ENCODE measurements around the gene FAM209B. TPM values are rescaled to one million over a fixed set of nuclear protein-coding genes. Genes with fewer than 3 reads are reported as not detected.
"Not testable (repeated sequence)": the region's sequence is repeated elsewhere in the genome, so short reads cannot be mapped to it uniquely, and the experiment has no call there.

The FAM209B gene
- total RNA-seq, 1 donor from 2014 or later: not detected

GRCh38 chr20:56554869-56555268, 21.8 kb downstream of the FAM209B start:
- no peak overlapping the region for H3K27ac ChIP-seq
- no peaks in the 10 kb centered on the region for H3K4me1 ChIP-seq
- H3K9ac ChIP-seq: no peak overlapping the region
- Mint-ChIP-seq H3K4me3 (no peak overlapping the region), H3K27ac (no peak overlapping the region), H3K4me1 (peaks cover 2% of the 10 kb centered on the region), H3K36me3 (no peaks in the 10 kb centered on the region), H3K27me3 (ENCODE audit: insufficient read depth, low read depth) (peaks cover 9% of the 10 kb centered on the region), H3K9me3 (no peaks in the 10 kb centered on the region)
- no peaks in the 10 kb centered on the region for H3K9me3 ChIP-seq (ENCODE audit: low read depth)
- H3K27me3 ChIP-seq: no peaks in the 10 kb centered on the region
- H3K36me3 ChIP-seq: no peaks in the 10 kb centered on the region
- no peaks in the 10 kb centered on the region for H3F3A ChIP-seq (ENCODE audit: low read depth)
- H3K4me3 ChIP-seq: no peak overlapping the region
- no peak overlapping the region for H3K4me2 ChIP-seq
- H2AFZ ChIP-seq (replicated peaks): no peak overlapping the region
- TF ChIP-seq EZH2phosphoT487 (IDR thresholded peaks at IDR 0.05) (no peak), CTCF (IDR thresholded peaks at IDR 0.05) (no peak), EZH2 (IDR thresholded peaks at IDR 0.05) (no peak)
- H4K20me1 ChIP-seq (ENCODE audit: low read depth): no peaks in the 10 kb centered on the region
- no peak for DNase-seq (ENCODE audit: low spot score)
- H3K79me2 ChIP-seq (ENCODE audit: low read depth): no peaks in the 10 kb centered on the region

- H3K9me3 Mint-ChIP-seq: no peaks in the 10 kb centered on the region
- Histone ChIP-seq H3K36me3 (no peaks in the 10 kb centered on the region), H3F3A (ENCODE audit: low read depth) (no peaks in the 10 kb centered on the region), H3K9ac (no peak overlapping the region), H3K4me2 (no peak overlapping the region), H3K27me3 (no peaks in the 10 kb centered on the region), H3K27ac (no peak overlapping the region), H4K20me1 (ENCODE audit: low read depth) (no peaks in the 10 kb centered on the region), H3K4me3 (no peak overlapping the region), H3K79me2 (ENCODE audit: low read depth) (no peaks in the 10 kb centered on the region), H3K4me1 (no peaks in the 10 kb centered on the region), H2AFZ (replicated peaks) (no peak overlapping the region), H3K9me3 (ENCODE audit: low read depth) (no peaks in the 10 kb centered on the region)
- no peak overlapping the region for H3K4me3 Mint-ChIP-seq
- H3K36me3 Mint-ChIP-seq: no peaks in the 10 kb centered on the region
- H3K27me3 Mint-ChIP-seq (ENCODE audit: insufficient read depth, low read depth): peaks cover 4% of the 10 kb centered on the region
- peaks cover 2% of the 10 kb centered on the region for H3K4me1 Mint-ChIP-seq
- H3K27ac Mint-ChIP-seq: no peak overlapping the region
- DNase-seq (ENCODE audit: low spot score): no peak
- no peak for TF ChIP-seq CTCF (IDR thresholded peaks at IDR 0.05)
- TF ChIP-seq EZH2phosphoT487 (IDR thresholded peaks at IDR 0.05): no peak
- no peak for TF ChIP-seq EZH2 (IDR thresholded peaks at IDR 0.05)
Measured at GRCh38 chr20:56558968-56559367, 25.9 kb downstream of the FAM209B start.

- not testable (repeated sequence) for H3K4me3 Mint-ChIP-seq, H3K4me1 Mint-ChIP-seq
Measured at GRCh38 chr20:56564526-56564925, 31.5 kb downstream of the FAM209B start.

GRCh38 chr20:56565511-56565910, 32.5 kb downstream of the FAM209B start:
- no peaks in the 10 kb centered on the region for H3K9me3 Mint-ChIP-seq
- H3K27me3 ChIP-seq: no peaks in the 10 kb centered on the region
- H2AFZ ChIP-seq (replicated peaks): no peak overlapping the region
- H3K79me2 ChIP-seq (ENCODE audit: low read depth): no peaks in the 10 kb centered on the region
- H3K27ac ChIP-seq: no peak overlapping the region
- no peak overlapping the region for H3K27ac Mint-ChIP-seq
- peaks cover 9% of the 10 kb centered on the region for H3K4me1 Mint-ChIP-seq
- no peak overlapping the region for H3K9ac ChIP-seq
- no peak for DNase-seq (ENCODE audit: low spot score)
- H3K4me3 Mint-ChIP-seq: no peak overlapping the region
- no peaks in the 10 kb centered on the region for H3F3A ChIP-seq (ENCODE audit: low read depth)
- H3K4me2 ChIP-seq: no peak overlapping the region
- H3K9me3 ChIP-seq (ENCODE audit: low read depth): no peaks in the 10 kb centered on the region
- TF ChIP-seq EZH2phosphoT487 (IDR thresholded peaks at IDR 0.05): no peak
- no peak for TF ChIP-seq CTCF (IDR thresholded peaks at IDR 0.05)
- H3K36me3 ChIP-seq: no peaks in the 10 kb centered on the region
- no peaks in the 10 kb centered on the region for H4K20me1 ChIP-seq (ENCODE audit: low read depth)
- peaks cover 8% of the 10 kb centered on the region for H3K27me3 Mint-ChIP-seq (ENCODE audit: insufficient read depth, low read depth)
- no peaks in the 10 kb centered on the region for H3K4me1 ChIP-seq
- H3K36me3 Mint-ChIP-seq: no peaks in the 10 kb centered on the region
- no peak overlapping the region for H3K4me3 ChIP-seq

More at GRCh38 chr20:56564526-56564925, 31.5 kb downstream of the FAM209B start:
- H3K4me1 ChIP-seq; H3K79me2 ChIP-seq (ENCODE audit: low read depth); H3K9me3 ChIP-seq (ENCODE audit: low read depth); H3K36me3 Mint-ChIP-seq; H3K4me3 ChIP-seq; H3F3A ChIP-seq (ENCODE audit: low read depth); H3K27me3 ChIP-seq; H3K27ac Mint-ChIP-seq; H3K9ac ChIP-seq; H3K27ac ChIP-seq; H4K20me1 ChIP-seq (ENCODE audit: low read depth); H2AFZ ChIP-seq (replicated peaks); H3K36me3 ChIP-seq; H3K9me3 Mint-ChIP-seq; H3K27me3 Mint-ChIP-seq (ENCODE audit: insufficient read depth, low read depth); DNase-seq (ENCODE audit: low spot score); H3K4me2 ChIP-seq: not testable (repeated sequence)
